Astrocyte of the spinal cord (primary cell): ENCODE measurements around the gene PDZRN4.

ENCODE experiments used
- DNase-seq: peaks from one replicate; pipeline ENCODE4 v3.0.0; 2011; ENCODE audit warnings: low read depth, low spot score
- H3K4me3 ChIP-seq: 2 replicates; pipeline ENCODE4 v1.5.1; 2011; ENCODE audit warnings: low read depth, mild to moderate bottlenecking, low read length, moderate library complexity
- CTCF ChIP-seq: IDR thresholded peaks from 2 replicates; pipeline ENCODE4 v1.5.1; 2012; ENCODE audit warnings: low read depth, mild to moderate bottlenecking, low read length, inconsistent platforms
- in situ Hi-C: cut with HindIII; loops from 2 replicates; pipeline ENCODE4 v1.10.0; 2017; ENCODE audit warnings: low sequenced_read_pairs

Gene PDZRN4

GRCh38 chr12:41325336-41325735, 137.2 kb downstream of the PDZRN4 start:
- in situ Hi-C loops: no loop called here
- TF ChIP-seq CTCF: no peak
- no peak for DNase-seq
- H3K4me3 ChIP-seq: no peak overlapping the region

GRCh38 chr12:41327096-41327895, 139.2 kb downstream of the PDZRN4 start:
- in situ Hi-C loops: no loop called here
- no peak for TF ChIP-seq CTCF
- DNase-seq: no peak
- no peak overlapping the region for H3K4me3 ChIP-seq

- DNase-seq: no peak
- no peak for TF ChIP-seq CTCF
- in situ Hi-C loops: no loop called here
These were observed 145.9 kb downstream of the PDZRN4 start for GRCh38 chr12:41333974-41334373.

GRCh38 chr12:41334390-41334789, 146.3 kb downstream of the PDZRN4 start:
- no peak for DNase-seq
- no peak overlapping the region for H3K4me3 ChIP-seq
- no peak for TF ChIP-seq CTCF
- in situ Hi-C loops: no loop called here

More at GRCh38 chr12:41333974-41334373, 145.9 kb downstream of the PDZRN4 start:
- no peak overlapping the region for H3K4me3 ChIP-seq

- no peak for TF ChIP-seq CTCF
- H3K4me3 ChIP-seq: no peak overlapping the region
- in situ Hi-C loops: no loop called here
- no peak for DNase-seq
These were observed 148.0 kb downstream of the PDZRN4 start for GRCh38 chr12:41336041-41336549.

GRCh38 chr12:41339784-41340183, 151.7 kb downstream of the PDZRN4 start:
- no peak for TF ChIP-seq CTCF
- no peak for DNase-seq
- in situ Hi-C loops: no loop called here
- H3K4me3 ChIP-seq: no peak overlapping the region
